GM12878 (cell line): ENCODE measurements around the gene KIAA1586.

Source experiments
- EZH2 ChIP-seq: IDR thresholded peaks from 2 replicates; pipeline ENCODE4 v1.6.1; 2012; ENCODE audit warnings: low read depth, mild to moderate bottlenecking, control low read depth, inconsistent platforms, low read length, borderline replicate concordance; ENCODE audit not compliant: control insufficient read depth
- MXI1 ChIP-seq: fragments of 150-350 bp; IDR thresholded peaks from 2 replicates; pipeline ENCODE4 v1.6.1; 2011; ENCODE audit warnings: low read depth, mild to moderate bottlenecking, inconsistent platforms, low read length, improper control_type of control experiment
- NR2C2 ChIP-seq: IDR thresholded peaks from 2 replicates; pipeline ENCODE4 v1.6.1; 2011; ENCODE audit warnings: borderline replicate concordance, low read depth; ENCODE audit not compliant: control insufficient read depth, insufficient read length
- POLR2A ChIP-seq: IDR thresholded peaks from 2 replicates; pipeline ENCODE4 v1.6.1; 2011; ENCODE audit warnings: low read depth, mild to moderate bottlenecking, low read length
- POLR2AphosphoS5 ChIP-seq: IDR thresholded peaks from 2 replicates; pipeline ENCODE4 v1.6.1; 2011; ENCODE audit warnings: mild to moderate bottlenecking, low read length, inconsistent platforms
- RAD21 ChIP-seq: IDR thresholded peaks from 2 replicates; pipeline ENCODE4 v1.6.1; 2011; ENCODE audit warnings: mild to moderate bottlenecking, low read depth, low read length, moderate library complexity; ENCODE audit not compliant: insufficient read depth
- RBBP5 ChIP-seq: fragments of 200-600 bp; sonication (generic); conservative IDR thresholded peaks from 2 replicates; pipeline ENCODE4 v1.6.1; 2016
- SMAD1 ChIP-seq: fragments of 450-650 bp; IDR thresholded peaks from 2 replicates; pipeline ENCODE4 v1.6.1; 2018; ENCODE audit warnings: mild to moderate bottlenecking, low read depth; ENCODE audit not compliant: partially characterized antibody
- TAF1 ChIP-seq: IDR thresholded peaks from 2 replicates; pipeline ENCODE4 v1.6.1; 2011; ENCODE audit warnings: mild to moderate bottlenecking, low read depth, low read length, borderline replicate concordance
- ZBTB33 ChIP-seq: fragments of 450-650 bp; IDR thresholded peaks from 2 replicates; pipeline ENCODE4 v1.6.1; 2017; ENCODE audit warnings: mild to moderate bottlenecking
- ZNF274 ChIP-seq: IDR thresholded peaks from one replicate; pipeline ENCODE4 v1.8.0; 2011; ENCODE audit not compliant: insufficient read length, insufficient read depth

GRCh38 chr6:57089265-57089664, 42.8 kb downstream of the KIAA1586 start:
- TF ChIP-seq RBBP5: no peak
- TF ChIP-seq ZBTB33: no peak
- no peak for TF ChIP-seq POLR2A
- TF ChIP-seq NR2C2: no peak
- TF ChIP-seq ZNF274: no peak
- no peak for TF ChIP-seq TAF1
- no peak for TF ChIP-seq MXI1
- no peak for TF ChIP-seq POLR2AphosphoS5
- no peak for TF ChIP-seq RAD21
- TF ChIP-seq EZH2: no peak
- TF ChIP-seq SMAD1: no peak
